Fibroblast of pulmonary artery (primary cell): ENCODE data around the gene GHRH.

Source experiments
- DNase-seq: peaks from one replicate; pipeline ENCODE4 v3.0.0-alpha.2; 2010; ENCODE audit warnings: low read depth
- H3K4me3 ChIP-seq: replicated peaks from 2 replicates; pipeline ENCODE4 v1.5.1; 2011; ENCODE audit warnings: low read depth, mild to moderate bottlenecking, control low read depth, low read length, moderate library complexity
- TF ChIP-seq, protein P1 (sequence below): IDR thresholded peaks from 2 replicates; pipeline ENCODE4 v1.5.1; 2011; ENCODE audit warnings: mild to moderate bottlenecking, control low read depth, low read length, inconsistent platforms; ENCODE audit errors: missing control alignments

GHRH gene

DNA sequence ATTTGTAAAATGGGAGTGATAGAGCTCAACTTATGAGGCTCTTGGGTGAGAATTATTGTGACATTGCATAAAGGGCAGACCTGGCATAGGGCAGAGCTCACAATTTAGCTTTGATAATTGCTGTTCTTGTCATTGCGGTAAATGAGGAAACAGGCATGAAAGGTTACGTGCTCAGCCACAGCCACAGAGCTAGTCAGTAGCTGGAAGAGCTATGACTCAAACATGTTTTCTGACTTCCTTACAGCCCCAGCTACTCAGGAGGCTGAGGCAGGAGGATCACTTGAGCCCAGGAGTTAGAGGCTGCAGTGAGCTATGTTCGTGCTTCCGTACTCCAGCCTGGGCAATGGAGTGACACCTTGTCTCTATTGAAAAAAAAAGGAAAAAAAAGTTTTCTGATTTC lies 3.5 kb upstream of the GHRH start:
- TF ChIP-seq, protein P1, sequence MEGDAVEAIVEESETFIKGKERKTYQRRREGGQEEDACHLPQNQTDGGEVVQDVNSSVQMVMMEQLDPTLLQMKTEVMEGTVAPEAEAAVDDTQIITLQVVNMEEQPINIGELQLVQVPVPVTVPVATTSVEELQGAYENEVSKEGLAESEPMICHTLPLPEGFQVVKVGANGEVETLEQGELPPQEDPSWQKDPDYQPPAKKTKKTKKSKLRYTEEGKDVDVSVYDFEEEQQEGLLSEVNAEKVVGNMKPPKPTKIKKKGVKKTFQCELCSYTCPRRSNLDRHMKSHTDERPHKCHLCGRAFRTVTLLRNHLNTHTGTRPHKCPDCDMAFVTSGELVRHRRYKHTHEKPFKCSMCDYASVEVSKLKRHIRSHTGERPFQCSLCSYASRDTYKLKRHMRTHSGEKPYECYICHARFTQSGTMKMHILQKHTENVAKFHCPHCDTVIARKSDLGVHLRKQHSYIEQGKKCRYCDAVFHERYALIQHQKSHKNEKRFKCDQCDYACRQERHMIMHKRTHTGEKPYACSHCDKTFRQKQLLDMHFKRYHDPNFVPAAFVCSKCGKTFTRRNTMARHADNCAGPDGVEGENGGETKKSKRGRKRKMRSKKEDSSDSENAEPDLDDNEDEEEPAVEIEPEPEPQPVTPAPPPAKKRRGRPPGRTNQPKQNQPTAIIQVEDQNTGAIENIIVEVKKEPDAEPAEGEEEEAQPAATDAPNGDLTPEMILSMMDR, result no peak
- no peak for DNase-seq
- H3K4me3 ChIP-seq, result no peak overlapping the region

DNA sequence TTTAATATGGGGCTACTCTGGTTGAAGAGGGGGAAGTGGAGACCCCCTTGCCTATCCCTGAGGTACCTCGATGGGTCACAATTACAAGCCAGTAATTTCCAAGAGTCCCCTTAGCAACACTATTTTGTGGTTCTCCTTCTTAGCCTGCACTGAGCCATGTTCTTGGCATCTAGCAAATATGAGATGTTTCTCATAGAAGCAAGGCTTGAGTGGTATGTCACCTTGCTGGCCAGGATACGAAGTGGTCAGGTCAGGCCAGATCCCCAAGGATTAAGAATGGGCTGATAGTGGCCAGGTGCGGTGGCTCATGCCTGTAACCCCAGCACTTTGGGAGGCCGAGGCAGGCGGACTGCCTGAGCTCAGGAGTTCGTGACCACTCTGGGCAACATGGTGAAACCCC lies 2.1 kb upstream of the GHRH start:
- no peak for DNase-seq
- TF ChIP-seq, protein P1, result no peak
- no peak overlapping the region for H3K4me3 ChIP-seq

DNA sequence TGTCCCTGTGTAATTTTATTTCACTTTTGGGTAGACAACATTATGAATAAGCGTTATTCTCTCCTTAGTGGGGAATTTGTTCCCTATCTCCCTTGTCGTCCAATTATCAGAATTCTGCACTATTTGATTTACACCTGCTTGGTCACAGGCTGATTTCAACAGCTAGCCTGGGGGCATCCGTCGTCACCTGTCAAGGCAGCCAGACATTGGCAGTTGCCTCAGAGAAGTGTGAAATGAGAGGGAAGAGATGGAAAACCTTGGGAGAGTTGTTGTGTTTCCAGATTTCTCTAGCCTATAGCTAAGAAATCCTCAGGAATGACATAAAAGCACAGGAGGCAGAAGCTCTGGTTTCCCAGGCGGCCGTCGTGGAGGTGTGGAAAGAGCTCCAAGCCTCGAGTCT lies 891 bp upstream of the GHRH start:
- no peak overlapping the region for H3K4me3 ChIP-seq
- no peak for DNase-seq
- TF ChIP-seq, protein P1, result no peak

DNA sequence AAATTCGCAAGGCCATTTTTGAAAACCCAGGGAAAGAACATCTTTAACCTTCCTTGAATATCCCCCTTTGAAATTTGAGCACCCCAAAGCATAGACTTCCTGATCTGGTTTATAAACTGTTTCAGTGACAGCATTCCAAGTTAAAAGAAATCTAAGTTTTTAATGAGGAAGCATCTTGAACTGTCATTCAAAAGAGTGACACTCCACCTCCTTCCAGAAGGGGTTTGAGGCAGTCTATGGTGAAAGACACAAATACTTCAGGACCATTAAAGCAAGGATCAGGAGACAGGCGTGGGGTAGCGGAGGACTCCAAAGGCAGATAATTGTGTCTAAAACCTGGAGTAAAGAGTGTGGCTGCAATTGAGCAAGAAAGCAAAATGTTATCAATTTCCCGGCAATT lies 691 bp downstream of the GHRH start:
- DNase-seq, result no peak
- H3K4me3 ChIP-seq, result no peak overlapping the region
- TF ChIP-seq, protein P1, result no peak

DNA sequence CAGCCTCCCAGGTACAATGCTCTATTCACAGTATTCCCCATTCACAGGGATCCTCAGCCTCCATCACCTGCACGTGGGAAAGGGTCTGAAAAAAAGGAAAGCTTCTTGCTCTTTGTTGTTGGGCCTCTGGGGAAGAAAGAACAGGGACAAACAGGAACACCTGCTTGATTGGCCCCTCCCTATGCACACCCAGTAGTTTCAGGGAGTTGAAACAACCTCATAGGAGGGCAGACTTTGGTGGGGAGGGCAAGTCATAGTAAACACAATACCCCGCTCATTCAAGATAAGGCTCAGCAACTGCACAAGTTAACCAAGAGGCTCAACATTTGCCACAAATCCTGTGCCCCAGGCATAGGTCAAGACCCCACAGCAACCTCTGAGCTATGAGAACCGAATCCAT lies 1.7 kb downstream of the GHRH start:
- no peak for DNase-seq
- no peak overlapping the region for H3K4me3 ChIP-seq
- TF ChIP-seq, protein P1, result no peak

DNA sequence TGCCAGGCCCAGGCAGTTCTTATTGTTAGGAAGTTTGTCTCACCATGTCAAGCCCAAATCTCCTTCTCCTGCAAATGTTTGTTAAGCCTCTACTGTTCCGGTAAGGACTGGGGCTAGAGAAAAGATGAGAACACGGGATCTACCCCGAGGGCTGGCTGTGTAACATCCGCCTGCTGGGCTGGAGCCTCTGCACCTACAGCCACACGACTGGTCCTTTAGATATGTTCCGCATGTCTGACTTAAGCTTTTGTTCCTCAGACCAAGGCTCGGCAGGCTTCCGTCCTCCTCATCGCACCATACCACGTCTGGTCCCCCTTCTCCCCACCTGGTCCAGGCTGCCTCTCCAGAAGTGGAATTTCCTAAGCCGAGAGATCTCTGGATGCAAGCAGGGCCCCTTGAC lies 2.6 kb downstream of the GHRH start:
- no peak overlapping the region for H3K4me3 ChIP-seq
- no peak for DNase-seq
- TF ChIP-seq, protein P1, result no peak

DNA sequence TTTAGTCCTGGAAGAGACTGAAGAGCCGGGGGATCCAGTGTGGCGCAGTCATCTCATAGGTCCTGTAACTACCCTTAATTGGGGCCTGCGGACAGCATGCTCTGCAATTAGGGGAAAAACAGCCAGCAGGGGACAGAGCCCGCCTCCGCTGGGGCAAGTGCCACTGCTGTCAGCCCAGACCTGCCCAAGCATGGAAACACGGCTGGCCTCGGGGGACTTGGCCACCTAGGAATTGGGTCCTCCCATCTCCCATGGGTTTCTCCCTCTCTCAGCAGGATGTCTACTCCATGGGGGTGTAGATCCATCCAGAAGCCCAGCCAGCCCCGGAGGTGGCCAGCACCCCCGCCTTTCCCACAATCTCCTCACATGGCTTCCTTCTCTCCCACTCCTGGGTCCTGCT lies 3.6 kb downstream of the GHRH start:
- TF ChIP-seq, protein P1, result no peak
- no peak for DNase-seq
- no peak overlapping the region for H3K4me3 ChIP-seq
